CD4-positive, alpha-beta T cell (primary cell): Measurements from ENCODE around the gene PCF11. TPM values are rescaled to one million over a fixed set of nuclear protein-coding genes. Genes with fewer than 3 reads are reported as not detected.

Experiments
- ATAC-seq: fragments of 200-7000 bp; cut with Tn5 transposase; one replicate; pipeline ENCODE4 v1.10.0; 2022; ENCODE audit warnings: mild to moderate bottlenecking; ENCODE audit not compliant: poor library complexity
- CTCF ChIA-PET: fragments of 350-600 bp; sonication (Branson Sonifier 250); formaldehyde crosslinking; loops from one replicate; lab custom pipeline; 2021; ENCODE audit warnings: antibody characterized with exemption, inconsistent platforms; lab: Charles Lee
- POLR2A ChIA-PET: fragments of 350-600 bp; sonication (Branson Sonifier 250); formaldehyde crosslinking; loops from one replicate; lab custom pipeline; 2021; ENCODE audit warnings: antibody characterized with exemption, inconsistent platforms; lab: Charles Lee
- DNase-seq, 14 experiments: peaks; one replicate each; pipeline ENCODE4 v3.0.0-alpha.2; 2013 to 2020; ENCODE audit warnings: mixed read lengths in 2 of 14
- H3K27ac ChIP-seq, 2 donors: one replicate each; pipeline versions ENCODE4 v1.5.1 to v1.7.0; 2013; ENCODE audit warnings: low read length in 2 of 2, low read depth in 1 of 2, mild to moderate bottlenecking in 1 of 2
- H3K27me3 ChIP-seq, 2 experiments: 1 replicate in 1 of 2; 2 replicates in 1 of 2; pipeline versions ENCODE4 v1.6.1 to v1.7.0; 2013; ENCODE audit warnings: low read length in 2 of 2, control low read depth in 1 of 2, mild to moderate bottlenecking in 1 of 2, moderate library complexity in 1 of 2; ENCODE audit not compliant: insufficient read depth in 2 of 2, control insufficient read depth in 1 of 2
- H3K36me3 ChIP-seq: one replicate; pipeline ENCODE4 v1.6.1; 2013; ENCODE audit warnings: low read length, control low read depth; ENCODE audit not compliant: insufficient read depth
- H3K4me1 ChIP-seq: one replicate; pipeline ENCODE4 v1.6.1; 2013; ENCODE audit warnings: low read length, control low read depth; ENCODE audit not compliant: insufficient read depth
- H3K4me3 ChIP-seq: one replicate; pipeline ENCODE4 v1.5.1; 2013; ENCODE audit warnings: mild to moderate bottlenecking, low read length, moderate library complexity
- H3K9me3 ChIP-seq, 2 experiments: 1 replicate in 1 of 2; 2 replicates in 1 of 2; pipeline versions ENCODE4 v1.6.1 to v1.7.0; 2013; ENCODE audit warnings: low read length in 2 of 2, mild to moderate bottlenecking in 2 of 2, control low read depth in 1 of 2, moderate library complexity in 1 of 2; ENCODE audit not compliant: control insufficient read depth in 1 of 2, insufficient read depth in 1 of 2
- H3K27ac Mint-ChIP-seq: one replicate; pipeline ENCODE4 v1.8.0; 2020; ENCODE audit warnings: mixed read lengths
- H3K27me3 Mint-ChIP-seq: one replicate; pipeline ENCODE4 v1.8.0; 2021; ENCODE audit warnings: mixed read lengths
- H3K36me3 Mint-ChIP-seq: one replicate; pipeline ENCODE4 v1.8.0; 2021; ENCODE audit warnings: low read depth, mixed read lengths
- H3K4me1 Mint-ChIP-seq: one replicate; pipeline ENCODE4 v1.8.0; 2021; ENCODE audit warnings: low read depth, mixed read lengths
- H3K4me3 Mint-ChIP-seq: one replicate; pipeline ENCODE4 v1.8.0; 2020; ENCODE audit warnings: mild to moderate bottlenecking, mixed read lengths
- H3K9me3 Mint-ChIP-seq: one replicate; pipeline ENCODE4 v1.8.0; 2020; ENCODE audit warnings: mixed read lengths
- CTCF ChIP-seq: fragments of 200-600 bp; IDR thresholded peaks from one replicate; pipeline ENCODE4 v1.8.0; 2022; ENCODE audit warnings: antibody characterized with exemption, mild to moderate bottlenecking
- intact Hi-C, 2 experiments: fragments of 100-400 bp; cut with DNase I in 1 of 2; cut with micrococcal nuclease in 1 of 2; formaldehyde crosslinking; loops; one replicate each; pipeline versions ENCODE4 v1.15.1 to v1.9.0; 2023 to 2025; cut with DNase I, micrococcal nuclease
- total RNA-seq, 174 experiments: library from RNA in 2 of 174; stranded (reverse) in 2 of 174; gene quantifications; one replicate each; pipeline ENCODE4 v1.2.3 and lab custom pipeline; 2021 to 2026

Gene PCF11
- total RNA-seq, 2 experiments from 2014 or later: 119 to 124 TPM

DNA sequence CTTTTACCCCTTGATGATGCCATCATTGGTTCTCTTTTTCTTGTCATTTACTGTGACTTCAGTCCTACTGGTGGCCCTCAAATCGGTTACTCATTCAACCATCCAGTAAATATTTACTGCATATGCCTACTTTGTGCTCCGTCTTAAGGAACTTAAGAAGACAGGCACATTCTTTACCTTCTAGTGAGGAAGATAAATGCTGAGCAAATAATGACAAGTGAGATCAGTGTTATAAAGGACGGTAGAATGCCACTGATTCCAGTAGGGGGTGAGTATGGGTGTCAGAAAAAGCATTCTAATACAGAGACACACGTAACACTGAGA lies 38.2 kb downstream of the PCF11 start:
- POLR2A ChIA-PET: interaction anchor here (0.5 to 3.3 kb wide), 6 partner anchors 14 to 294 kb away, joined by 3 to 81 read pairs (median 7); partner anchors contain the start of genes DDIAS, PCF11 and PRCP
- Mint-ChIP-seq H3K4me3 (peak overlapping the region; percentile 99), H3K9me3 (no peaks in the 10 kb centered on the region), H3K36me3 (peaks cover 57% of the 10 kb centered on the region), H3K27ac (peak overlapping the region; percentile 99), H3K27me3 (no peaks in the 10 kb centered on the region), H3K4me1 (peaks cover 60% of the 10 kb centered on the region)
- Histone ChIP-seq H3K36me3 (peaks cover 25% of the 10 kb centered on the region), H3K4me1 (peaks cover 26% of the 10 kb centered on the region), H3K9me3 (no peaks in the 10 kb centered on the region), H3K27ac (peak overlapping the region in 1 of 2 donors; percentile 97), H3K27me3 (no peaks in the 10 kb centered on the region), H3K4me3 (peak overlapping the region; percentile 70)
- intact Hi-C loops: loop anchor here (2.0 kb wide), 2 partner anchors 54 to 292 kb away; no protein-coding TSS in a partner anchor
- TF ChIP-seq CTCF: no peak
- CTCF ChIA-PET: interaction anchor here (1.2 kb wide), 1 partner anchor 110 kb away, joined by 3 read pairs; no protein-coding TSS in a partner anchor
- ATAC-seq (no peak), DNase-seq (peak in 2 of 14 experiments; percentile 25 to 30)

- DNase-seq (no peak), ATAC-seq (no peak)
- intact Hi-C loops: loop anchor here (2.0 kb wide), 2 partner anchors 53 to 293 kb away; no protein-coding TSS in a partner anchor
- Mint-ChIP-seq H3K36me3 (peaks cover 57% of the 10 kb centered on the region), H3K4me1 (peaks cover 60% of the 10 kb centered on the region), H3K9me3 (no peaks in the 10 kb centered on the region), H3K27ac (peak overlapping the region; percentile 3), H3K27me3 (no peaks in the 10 kb centered on the region), H3K4me3 (peak overlapping the region; percentile 99)
- Histone ChIP-seq H3K9me3 (no peaks in the 10 kb centered on the region), H3K4me1 (peaks cover 26% of the 10 kb centered on the region), H3K36me3 (peaks cover 22% of the 10 kb centered on the region), H3K27me3 (no peaks in the 10 kb centered on the region), H3K4me3 (no peak overlapping the region), H3K27ac (no peak overlapping the region)
- ChIA-PET POLR2A (interaction anchor here (3.3 kb wide), 1 partner anchor 295 kb away, joined by 37 read pairs; the partner anchor contains the start of genes DDIAS and PRCP), CTCF (no interaction called here)
- no peak for TF ChIP-seq CTCF
Observed at GRCh38 chr11:83195649-83196048, 38.7 kb downstream of the PCF11 start.

- H3K27me3 ChIP-seq: no peaks in the 10 kb centered on the region
- H3K27ac ChIP-seq: no peak overlapping the region
- H3K36me3 ChIP-seq: peaks cover 7% of the 10 kb centered on the region
- no peak for TF ChIP-seq CTCF
- peaks cover 7% of the 10 kb centered on the region for H3K4me1 ChIP-seq
- CTCF ChIA-PET: interaction anchor here (1.1 kb wide), 1 partner anchor 9 kb away, joined by 3 read pairs; no protein-coding TSS in a partner anchor
- Mint-ChIP-seq H3K36me3 (peaks cover 46% of the 10 kb centered on the region), H3K27ac (no peak overlapping the region), H3K4me3 (no peak overlapping the region), H3K4me1 (peaks cover 22% of the 10 kb centered on the region), H3K27me3 (no peaks in the 10 kb centered on the region), H3K9me3 (no peaks in the 10 kb centered on the region)
- DNase-seq (no peak), ATAC-seq (no peak)
- POLR2A ChIA-PET: interaction anchor here (0.7 kb wide), 1 partner anchor 43 kb away, joined by 3 read pairs; the partner anchor contains the start of gene PCF11
- intact Hi-C loops: no loop called here
- H3K9me3 ChIP-seq: no peaks in the 10 kb centered on the region
- H3K4me3 ChIP-seq: no peak overlapping the region
Observed at GRCh38 chr11:83200035-83200434, 43.1 kb downstream of the PCF11 start.
